Suppressor macrophage (primary cell): ENCODE measurements around the gene POLD3.

Experiments used
- DNase-seq, 4 experiments: peaks; one replicate each; pipeline ENCODE4 v3.0.0-alpha.2; 2020 to 2022
- total RNA-seq, 17 experiments: gene quantifications; one replicate each; lab custom pipeline; 2026; ENCODE audit warnings: mixed read lengths in 6 of 17, inconsistent platforms in 3 of 17; lab: John Stamatoyannopoulos, UW

The POLD3 gene, protein sequence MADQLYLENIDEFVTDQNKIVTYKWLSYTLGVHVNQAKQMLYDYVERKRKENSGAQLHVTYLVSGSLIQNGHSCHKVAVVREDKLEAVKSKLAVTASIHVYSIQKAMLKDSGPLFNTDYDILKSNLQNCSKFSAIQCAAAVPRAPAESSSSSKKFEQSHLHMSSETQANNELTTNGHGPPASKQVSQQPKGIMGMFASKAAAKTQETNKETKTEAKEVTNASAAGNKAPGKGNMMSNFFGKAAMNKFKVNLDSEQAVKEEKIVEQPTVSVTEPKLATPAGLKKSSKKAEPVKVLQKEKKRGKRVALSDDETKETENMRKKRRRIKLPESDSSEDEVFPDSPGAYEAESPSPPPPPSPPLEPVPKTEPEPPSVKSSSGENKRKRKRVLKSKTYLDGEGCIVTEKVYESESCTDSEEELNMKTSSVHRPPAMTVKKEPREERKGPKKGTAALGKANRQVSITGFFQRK
- total RNA-seq, result 11.2 to 46.1 (median 23.8) reads per million in 17 experiments

- DNase-seq, result peak; percentile 91 to 96 (median 95)
Observed at GRCh38 chr11:74592441-74593362, at the start of gene POLD3. Gene POLD3, plus strand, starts transcription at chr11:74592582. Its CDS starts 77 bp downstream, at chr11:74592659.

DNA sequence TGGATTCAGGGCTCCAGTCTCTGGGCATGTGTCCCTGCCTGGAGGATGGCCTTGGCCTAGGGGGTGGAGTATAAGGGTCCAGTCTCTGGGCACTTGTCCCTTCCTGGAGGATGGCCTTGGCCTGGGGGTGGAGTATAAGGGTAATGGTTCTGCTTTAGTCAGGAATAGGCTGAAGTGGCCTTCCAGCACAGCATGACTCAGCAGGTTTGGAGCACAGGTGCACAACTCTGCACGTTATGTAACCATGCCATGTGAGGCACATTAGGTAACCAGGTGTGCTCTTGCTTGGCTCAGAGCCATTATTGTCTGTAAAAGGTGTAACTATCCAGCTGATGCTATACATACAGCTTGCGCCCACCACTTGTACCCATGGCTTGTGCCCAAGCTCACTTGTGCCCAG lies 48.4 kb upstream of the POLD3 start:
- DNase-seq, result no peak

- DNase-seq, result no peak
Observed at GRCh38 chr11:74546752-74547151, 45.6 kb upstream of the POLD3 start.

- DNase-seq, result no peak
Observed at GRCh38 chr11:74550991-74551753, 41.2 kb upstream of the POLD3 start.

DNA sequence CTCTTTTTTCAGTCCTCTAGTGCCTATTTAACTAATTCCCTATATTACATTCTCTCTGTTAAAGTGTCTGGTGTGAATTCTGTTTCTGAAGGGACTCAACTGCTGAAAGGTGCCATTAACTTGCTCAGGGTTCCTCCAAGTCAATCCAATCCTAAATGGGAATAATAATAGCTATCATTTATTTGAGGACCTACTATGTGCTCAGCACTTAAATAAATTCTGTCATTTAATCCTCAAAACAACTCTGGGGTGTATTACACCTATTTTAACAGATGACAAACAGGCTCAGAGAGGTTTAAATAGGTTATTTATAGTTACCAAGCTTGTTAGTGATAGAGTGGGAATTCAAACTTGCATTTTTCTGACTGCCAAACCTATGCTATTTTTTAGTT lies 40.6 kb upstream of the POLD3 start:
- no peak for DNase-seq

DNA sequence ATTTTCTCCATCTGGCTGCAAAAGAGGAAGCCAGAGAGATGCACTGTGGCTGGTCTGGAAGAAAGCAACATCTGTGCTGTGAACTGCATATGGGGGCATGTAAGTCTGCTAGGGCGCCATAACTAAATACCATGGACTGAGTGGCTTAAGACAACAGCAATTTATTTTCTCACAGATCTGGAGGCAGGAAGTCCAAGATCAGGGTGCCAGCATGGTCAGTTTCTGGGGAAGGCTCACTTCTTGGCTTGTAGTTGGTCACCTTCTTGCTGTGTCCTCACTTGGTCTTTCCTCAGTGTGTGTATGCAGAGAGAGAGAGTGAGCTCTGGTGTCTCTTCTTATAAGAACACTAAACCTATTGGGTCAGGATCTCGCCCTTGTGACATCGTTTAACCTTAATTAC lies 34.9 kb upstream of the POLD3 start:
- no peak for DNase-seq

DNA sequence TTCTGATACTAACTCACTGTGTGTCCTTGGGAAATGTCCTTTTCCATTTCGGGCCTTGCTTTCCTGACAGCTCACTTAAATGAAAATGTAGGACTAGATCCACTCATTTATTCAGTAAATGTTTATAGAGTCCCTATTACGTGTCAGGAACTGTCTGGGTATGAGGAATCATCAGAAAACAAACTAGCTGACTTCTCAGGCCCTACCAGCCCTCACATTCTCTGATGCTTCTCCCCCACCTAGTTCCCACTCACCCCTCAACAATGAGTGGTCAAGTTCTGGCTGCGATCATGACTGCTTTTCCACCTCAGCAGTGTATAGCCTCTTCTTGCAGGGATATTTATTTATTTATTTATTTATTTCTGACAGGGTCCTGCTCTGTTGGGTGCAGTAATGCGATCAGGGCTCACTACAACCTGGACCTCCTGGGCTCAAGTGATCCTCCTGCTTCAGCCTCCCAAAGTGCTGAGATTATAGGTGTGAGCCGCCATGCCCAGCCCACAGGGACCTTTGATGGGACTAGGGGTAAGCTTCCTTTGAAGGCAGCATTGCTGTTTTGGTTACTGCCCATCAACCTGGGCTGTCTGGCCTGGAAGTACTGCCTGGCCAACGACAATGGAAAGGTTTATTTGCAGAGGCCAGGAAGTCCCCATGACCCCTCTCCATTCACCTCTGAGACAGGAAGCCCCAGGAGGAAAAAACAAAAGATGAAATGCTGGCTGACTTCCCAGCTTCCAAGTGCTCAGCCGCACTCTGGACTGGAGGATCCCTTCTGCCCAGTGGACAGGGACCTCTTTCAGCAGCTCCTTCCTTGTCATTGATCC lies 33.1 kb upstream of the POLD3 start:
- DNase-seq, result no peak

DNA sequence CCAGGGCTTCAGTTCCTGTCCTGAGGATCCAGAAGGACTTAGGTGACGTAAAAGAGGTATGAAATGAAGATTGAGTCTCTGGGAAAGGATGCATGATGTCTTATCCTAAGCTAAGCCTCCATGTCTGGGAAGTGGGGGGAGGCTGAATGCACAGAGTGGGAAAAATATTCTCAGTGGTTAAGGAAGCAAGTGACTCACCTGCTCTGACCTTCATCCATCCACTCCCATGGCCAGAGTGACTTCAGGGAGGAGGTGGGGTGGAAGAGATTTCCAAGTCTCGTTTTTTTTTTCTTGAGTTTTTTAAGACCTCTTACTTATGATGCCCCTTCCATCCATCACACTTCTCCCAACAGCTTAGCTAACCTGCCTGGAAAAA lies 32.5 kb upstream of the POLD3 start:
- DNase-seq, result no peak

GRCh38 chr11:74566146-74566960 lies 26.0 kb upstream of the POLD3 start:
- DNase-seq, result no peak

- DNase-seq, result no peak
Observed at GRCh38 chr11:74568028-74568427, 24.4 kb upstream of the POLD3 start.

DNA sequence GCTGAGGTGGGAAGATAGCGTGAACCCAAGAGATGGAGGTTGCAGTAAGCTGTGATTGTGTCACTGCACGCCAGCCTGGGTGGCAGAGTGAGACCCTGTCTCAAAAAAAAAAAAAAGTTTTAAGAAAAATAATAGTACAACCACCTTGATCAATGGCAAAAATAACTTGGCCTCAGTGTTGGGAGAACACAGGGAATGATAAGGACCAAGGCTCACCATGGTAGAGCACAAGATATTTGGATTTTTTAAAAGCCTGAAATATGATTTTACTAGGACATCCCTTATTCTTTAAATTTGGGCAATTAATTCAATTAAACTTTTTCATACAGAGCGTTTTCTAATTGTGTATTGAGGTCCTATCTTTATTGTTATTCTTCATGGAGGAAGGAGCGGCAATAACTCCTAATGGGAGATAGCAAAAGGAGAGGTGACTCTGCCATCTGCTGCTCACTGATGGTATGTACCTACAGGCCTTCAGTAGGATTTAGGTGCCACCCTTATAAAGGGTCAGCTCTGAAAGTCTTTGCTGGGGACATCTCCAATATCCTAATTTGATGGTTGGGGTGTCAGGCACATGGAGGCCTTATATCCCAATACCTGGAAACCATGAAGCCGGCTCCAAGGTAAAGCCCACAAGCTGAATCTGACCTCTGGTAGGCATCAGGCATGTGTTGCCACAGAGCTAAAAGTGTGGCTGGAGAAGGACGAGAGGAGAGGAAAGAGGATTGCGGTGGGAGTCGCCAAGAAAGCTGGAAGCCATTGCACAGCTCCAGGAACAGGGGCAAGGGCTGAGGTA lies 21.9 kb upstream of the POLD3 start:
- DNase-seq, result peak; percentile 70 to 82 (median 74)

- no peak for DNase-seq
Observed at GRCh38 chr11:74571062-74571399, 21.4 kb upstream of the POLD3 start.

GRCh38 chr11:74572349-74572748 lies 20.0 kb upstream of the POLD3 start:
- DNase-seq, result no peak

DNA sequence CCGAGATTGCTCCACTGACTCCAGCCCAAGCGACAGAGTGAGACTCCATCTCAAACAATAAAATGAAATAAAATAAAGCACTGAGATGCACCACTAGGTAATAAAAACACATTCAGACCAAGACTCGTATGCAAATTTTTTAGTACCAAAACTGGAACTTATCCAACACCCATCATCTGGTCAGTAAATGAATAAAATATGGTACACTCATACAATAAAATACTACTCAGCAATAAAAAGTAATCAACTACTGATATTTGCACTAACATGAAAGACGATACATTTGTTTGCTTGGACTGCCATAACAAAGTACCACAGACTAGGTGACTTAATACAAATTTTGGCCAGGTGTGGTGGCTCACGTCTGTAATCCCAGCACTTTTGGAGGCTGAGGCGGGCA lies 17.8 kb upstream of the POLD3 start:
- no peak for DNase-seq

- DNase-seq, result no peak
Observed at GRCh38 chr11:74575999-74576398, 16.4 kb upstream of the POLD3 start.

- no peak for DNase-seq
Observed at GRCh38 chr11:74577181-74577580, 15.2 kb upstream of the POLD3 start.

DNA sequence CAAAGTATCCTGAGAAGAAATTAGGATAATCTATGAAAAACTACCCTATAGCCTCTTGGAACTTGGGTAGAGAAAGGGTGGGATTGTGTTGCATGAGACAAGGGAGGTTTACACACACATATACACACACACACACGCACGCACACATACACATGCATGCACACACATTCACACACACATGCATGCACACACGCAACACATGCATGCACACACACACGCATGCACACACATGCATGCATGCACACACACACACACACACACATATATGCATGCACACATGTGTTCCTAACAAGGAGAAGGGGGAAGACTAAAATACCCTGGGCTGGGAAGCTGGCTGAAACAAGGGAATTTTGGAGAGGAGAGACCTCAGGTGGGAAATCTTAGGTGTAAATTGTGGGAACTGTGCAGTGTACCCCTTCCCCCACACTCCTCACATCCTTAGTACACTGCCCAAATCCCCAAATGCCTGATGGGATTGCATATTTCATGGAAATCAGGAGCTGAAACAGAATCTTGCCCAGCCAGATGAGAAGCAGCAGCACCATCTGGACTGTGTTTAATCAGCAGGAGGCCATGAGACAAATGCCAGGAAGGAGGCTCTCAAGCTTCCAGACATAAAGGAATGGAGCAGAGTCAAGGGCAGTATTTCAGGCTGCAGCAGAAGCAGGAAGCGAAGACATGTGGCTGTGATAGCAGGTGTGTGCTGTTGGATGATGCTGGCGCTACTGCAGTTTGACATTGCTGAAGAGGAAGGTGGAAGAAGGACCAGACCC lies 14.6 kb upstream of the POLD3 start:
- no peak for DNase-seq

DNA sequence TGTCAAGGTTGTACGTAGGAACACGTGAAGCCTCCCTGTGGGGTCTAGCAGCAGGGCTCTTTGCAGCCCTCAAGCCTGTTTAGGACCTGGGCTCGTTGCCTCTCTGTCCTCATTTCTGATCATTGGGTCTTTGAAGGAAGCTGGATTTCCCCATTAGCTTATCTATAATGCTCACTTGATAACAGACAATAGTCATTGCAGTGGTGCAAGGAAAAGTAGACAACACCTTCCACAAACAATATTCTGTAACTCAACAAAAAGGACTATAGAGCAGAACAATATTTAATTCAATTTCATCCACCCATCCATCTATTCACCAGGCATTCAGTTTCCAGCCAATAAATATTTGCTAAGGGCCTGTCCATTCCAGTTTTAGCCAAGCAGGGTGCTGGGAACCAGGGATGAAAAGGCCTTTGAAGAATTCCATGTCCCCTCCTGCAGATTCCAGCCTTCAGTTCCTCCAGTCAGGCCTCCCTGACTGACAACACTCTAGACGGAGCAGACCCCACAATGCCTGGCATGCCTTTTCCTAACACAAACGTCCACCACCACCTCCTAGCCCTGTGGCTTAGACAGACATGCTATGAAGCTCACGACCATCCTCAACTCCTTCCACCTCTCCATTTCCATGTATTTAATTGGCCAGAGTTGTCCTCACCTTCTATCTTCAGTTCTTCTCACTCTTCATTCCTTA lies 12.7 kb upstream of the POLD3 start:
- DNase-seq, result no peak
